GM04503 (cell line): ENCODE data around the gene HOXA13.

ENCODE experiments used
- DNase-seq: peaks from one replicate; pipeline ENCODE4 v3.0.0-alpha.2; 2012; ENCODE audit warnings: low read depth

HOXA13 gene

DNA sequence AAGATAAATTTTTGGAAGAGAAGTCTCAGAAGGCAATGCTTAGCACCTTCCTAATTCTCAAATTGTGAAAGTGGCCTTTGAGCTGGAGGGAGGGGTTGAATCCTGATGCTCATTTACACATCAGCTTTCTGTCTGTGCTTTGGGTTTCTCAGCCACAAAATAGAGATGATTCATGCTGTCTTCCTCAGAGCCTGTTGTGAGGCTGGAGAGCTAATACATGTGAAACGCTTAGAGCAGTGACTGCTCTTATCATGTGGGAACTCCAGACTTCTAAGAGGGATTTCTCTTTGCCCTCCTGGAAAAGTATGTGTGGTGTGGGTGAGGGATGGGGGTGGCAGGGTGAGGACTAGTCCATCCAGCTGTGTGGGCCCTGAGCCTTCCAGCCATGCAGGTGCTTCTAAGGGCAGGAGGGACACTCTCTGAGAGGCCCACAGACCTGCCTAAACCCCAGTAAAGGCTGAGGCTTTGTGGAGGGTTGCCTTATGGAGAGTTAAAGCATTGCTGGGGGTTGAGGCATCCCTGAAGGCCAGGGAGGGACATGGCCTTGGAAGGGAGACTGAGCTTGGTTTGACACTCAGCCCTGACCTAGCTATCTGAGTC lies 37.9 kb upstream of the HOXA13 start:
- peak; percentile 37 for DNase-seq

GRCh38 chr7:27235387-27236311 lies 35.8 kb upstream of the HOXA13 start:
- no peak for DNase-seq

DNA sequence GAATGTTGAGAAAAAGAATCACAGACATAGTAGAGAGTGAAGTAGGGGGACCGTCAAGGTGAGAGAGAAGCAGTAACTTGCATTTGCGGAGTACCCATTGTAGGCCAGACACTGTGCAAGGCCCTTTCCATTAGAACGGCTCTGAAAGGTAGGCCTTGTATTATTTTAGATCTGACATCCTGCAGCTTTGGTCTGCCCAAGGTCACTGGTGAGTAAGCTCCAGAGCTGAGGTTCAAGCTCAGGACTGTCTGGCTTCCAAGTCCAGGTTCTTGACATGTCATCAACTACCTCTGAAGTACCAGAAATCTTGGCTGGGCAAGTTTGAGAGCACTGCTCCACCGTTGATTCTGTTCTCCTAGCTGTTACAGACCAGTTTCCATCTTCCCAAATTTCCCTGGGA lies 29.6 kb upstream of the HOXA13 start:
- no peak for DNase-seq

GRCh38 chr7:27224983-27225934 lies 25.4 kb upstream of the HOXA13 start:
- no peak for DNase-seq

DNA sequence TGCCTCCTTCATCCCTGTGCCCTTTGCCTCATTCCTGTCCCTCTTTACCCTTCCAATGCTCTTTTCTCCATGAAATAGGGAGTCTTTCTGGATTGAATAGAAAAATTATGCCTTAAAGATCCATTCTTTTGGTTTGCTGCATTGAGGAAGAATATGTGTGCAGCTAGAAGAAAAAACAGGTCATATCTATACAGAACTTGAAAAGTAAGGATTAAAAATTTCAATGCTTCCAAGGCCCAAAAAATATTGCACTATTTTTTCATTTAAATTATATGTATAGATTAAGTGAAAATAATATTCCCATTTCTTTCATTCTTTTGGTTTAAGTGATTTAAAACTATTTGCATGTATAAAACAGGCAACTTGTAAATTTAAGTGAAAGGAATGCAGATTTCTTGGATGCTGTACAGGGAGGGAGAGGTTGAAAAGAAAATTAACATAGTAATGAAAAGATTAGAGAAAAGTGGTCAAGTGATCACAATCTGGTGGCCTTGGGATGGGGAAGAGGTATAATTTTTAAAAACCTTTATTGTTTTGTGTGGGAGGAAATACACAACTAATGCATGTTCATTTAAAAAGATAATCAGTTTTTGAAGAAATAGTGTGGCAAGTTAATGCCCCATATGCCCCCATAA lies 24.2 kb upstream of the HOXA13 start:
- no peak for DNase-seq

DNA sequence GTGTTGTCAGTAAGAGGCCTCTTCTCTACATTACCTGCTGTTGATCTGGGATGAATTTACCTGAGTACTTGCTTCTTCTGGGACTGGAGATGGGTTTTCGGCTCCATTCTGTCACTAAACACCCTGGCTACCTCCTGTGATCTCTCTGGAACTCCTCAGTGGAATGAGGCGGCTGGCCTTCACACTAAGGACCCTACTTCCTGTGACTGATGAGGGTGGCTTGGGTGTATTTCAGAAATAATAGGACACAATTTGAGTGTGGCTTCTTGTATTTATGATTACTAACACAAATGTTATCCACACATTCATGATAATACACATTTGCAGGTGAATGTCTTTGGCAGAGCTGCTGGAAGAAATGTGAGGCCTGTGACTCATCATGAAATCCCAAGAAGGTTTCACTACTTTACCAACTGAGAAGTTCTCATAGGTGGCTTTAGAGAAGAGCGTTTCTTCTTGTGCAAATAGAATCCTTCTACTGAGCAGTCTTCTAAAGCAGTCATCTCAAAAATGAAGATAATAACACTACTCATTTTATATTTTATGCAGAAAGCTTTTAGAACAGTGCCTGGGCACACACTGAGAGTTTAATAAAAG lies 21.4 kb upstream of the HOXA13 start:
- no peak for DNase-seq

DNA sequence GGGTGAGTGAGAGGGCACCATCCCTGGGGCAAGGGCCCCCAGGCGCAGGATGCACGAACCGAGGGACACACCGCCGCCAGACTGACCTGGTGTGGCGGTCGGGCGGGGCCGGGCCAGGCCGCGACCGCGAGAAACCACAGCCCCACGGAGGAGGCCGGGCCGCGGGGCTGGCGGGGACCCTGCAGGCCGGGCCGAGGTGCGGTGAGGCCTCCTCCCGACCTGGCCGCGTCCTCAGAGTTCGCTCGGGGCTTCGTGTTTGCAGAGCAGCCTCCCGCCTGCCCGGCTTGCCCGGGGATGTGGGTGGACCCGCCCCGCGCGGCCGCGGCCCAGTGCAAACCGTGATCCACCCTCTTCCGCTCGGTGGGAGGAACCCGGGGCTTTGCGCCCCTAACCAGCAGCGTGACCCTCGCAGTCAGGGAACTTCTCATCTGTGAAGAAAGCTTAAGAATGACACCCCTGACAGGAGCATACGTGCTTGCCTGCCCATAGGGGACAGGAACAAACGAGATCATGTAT lies 20.6 kb upstream of the HOXA13 start:
- no peak for DNase-seq

GRCh38 chr7:27219821-27220220 lies 19.9 kb upstream of the HOXA13 start:
- DNase-seq: no peak

- no peak for DNase-seq
Measured at GRCh38 chr7:27217951-27218350, 18.1 kb upstream of the HOXA13 start.

DNA sequence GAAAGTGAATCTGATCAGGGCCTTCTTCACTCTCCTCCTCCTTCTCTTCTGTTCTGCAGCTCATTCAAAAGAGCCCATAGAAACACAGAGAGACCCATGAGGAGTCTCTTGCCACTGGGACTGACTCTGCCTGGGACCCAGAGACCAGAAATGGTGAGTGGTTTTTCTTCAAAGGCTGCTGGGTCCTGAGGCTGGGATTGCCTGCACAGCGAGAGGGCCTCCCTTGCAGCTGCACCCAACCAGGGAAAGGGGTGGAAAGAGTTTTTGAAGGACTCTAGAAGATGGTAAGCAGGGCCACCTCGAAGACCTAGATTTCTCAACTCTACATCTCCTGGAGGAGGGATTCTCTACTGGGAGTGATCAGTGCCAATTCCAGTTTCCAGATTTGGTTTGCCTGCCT lies 15.5 kb upstream of the HOXA13 start:
- DNase-seq: no peak

DNA sequence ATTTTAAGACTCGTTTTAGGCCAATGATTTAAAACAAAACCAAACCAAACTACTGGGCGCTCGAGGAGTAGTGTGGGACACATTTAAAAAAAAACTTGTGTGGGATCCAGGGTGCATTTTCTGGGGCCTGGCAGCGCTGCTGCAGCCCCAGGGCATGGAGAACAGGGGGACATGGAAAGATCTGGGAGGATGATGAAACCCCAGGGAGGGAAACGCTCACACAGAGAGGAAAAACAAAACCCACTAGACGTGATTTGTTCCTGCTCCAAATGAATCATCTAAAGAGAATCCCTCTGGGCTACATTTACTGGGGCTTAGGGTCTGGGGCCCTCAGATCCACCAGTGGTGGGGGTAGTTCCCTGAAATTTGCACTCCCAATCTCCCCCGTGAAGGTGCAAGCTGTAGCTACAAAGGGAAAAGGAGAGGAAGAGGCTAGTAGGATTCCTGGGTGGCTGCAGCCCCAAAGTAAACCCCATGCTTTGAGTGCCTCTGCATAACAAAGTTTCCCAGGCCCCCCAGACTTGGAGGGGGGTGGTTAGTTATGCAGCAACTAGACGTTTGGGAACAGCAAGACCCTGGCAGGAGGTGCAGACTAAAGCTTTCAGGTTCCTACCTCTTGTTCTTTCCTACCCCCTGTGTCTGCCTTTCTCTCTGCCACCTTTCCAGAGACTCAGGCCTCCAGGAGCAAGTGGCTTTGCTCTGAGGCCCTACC lies 14.5 kb upstream of the HOXA13 start:
- DNase-seq: no peak

DNA sequence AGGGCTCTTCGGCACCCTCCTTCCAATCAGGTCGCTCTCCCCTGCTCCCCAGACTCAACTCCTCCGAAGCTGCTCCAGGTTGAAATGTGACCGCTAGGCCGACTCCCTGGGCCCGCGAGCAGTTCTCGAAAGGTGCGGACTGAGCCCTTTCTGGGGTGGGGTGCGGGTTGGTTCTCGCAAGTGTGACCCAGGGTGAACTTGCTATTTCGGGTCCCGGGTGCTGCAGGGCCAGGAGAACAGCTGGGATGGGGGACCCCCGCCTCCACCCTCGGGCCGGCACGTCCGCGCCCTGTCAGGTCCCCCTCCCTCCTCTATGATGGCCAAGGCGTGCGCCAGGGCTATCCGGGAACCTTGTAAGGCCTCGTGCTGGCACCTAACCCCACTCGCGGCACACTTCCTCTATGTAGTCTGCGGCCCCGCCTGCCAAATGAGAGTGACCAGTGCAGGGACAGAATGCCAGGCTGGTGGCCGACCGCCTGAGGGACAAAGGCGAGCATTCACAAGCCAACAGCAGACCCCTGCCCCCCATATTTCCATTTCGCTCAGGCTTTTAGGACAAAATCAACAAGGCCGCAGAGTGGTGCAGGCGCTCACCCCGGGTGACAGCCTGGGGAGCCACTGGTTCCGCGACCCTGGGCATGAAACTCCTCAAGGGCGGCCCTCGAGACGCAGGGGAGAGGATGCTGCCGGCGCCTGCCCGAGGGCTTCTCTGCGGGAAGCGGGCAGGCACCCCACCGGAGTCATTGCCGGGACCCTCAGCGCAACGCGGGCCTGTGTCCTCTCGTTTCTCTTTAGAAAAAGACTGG lies 13.7 kb upstream of the HOXA13 start:
- DNase-seq: no peak

- no peak for DNase-seq
Measured at GRCh38 chr7:27212497-27213432, 12.9 kb upstream of the HOXA13 start.

DNA sequence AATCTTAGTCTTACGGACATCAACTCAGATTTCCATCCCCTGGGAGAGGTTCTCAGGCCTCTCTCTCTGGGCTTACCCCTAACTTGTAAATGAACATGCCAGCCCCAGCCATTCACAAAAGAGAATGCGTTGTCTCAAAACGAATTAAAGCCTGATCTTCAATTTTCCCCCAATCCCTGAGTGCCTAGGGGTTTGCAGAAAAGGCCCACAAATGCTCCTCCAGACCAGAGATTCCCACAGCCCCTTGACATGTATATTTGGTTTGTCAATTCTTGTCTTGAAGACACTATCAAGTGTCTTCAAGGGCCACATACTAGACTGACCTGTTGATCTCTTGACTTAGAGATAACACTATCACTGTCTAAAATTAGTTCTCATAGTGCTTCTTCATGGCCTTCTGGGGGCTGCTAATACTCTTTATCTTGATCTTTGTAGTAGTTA lies 11.9 kb upstream of the HOXA13 start:
- no peak for DNase-seq

DNA sequence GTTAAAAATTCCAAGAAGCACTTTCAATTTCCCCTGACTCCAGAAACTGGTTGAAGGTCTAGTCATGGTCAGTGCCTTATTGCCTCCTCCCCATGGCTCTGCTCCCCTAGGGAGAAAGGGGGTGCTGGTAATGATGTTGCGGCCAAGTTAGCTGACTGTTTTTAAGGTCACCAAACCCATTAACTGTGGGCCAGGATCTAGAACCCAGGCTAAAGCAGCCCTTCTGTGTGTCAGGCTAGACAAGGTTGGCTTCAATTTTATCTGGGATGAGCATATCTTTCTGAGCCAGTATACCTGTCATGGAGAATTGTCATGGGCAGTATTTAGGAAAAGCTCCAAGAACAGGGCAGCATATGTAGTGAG lies 11.2 kb upstream of the HOXA13 start:
- no peak for DNase-seq

- DNase-seq: no peak
Measured at GRCh38 chr7:27210441-27211083, 10.7 kb upstream of the HOXA13 start.

DNA sequence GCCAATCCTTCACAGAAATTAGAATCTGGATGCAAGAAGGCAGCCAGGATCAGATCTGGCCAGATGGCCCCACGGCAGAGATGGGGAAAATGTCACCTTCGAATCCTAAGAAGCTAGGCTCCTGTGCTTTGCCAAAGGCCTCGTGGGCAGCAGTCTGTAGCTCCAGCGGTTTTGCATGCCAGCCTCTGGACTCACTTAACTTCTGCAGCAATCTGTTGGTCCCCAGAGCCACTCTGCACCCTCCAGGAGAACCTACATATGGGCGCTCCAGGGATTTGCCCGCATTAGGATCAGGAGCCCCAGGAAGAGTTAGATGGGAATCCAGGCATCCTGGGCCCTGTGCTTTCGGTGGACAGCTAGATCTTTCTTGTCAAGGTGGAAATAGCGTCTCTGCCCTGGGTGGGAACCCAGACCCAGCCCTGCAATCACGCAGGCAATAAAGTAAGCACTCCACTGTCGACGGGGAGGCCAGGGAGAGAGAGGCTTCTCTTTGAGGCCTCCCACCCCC lies 10.1 kb upstream of the HOXA13 start:
- DNase-seq: no peak

GRCh38 chr7:27208998-27209397 lies 9.1 kb upstream of the HOXA13 start:
- no peak for DNase-seq
